Esophagus squamous epithelium (tissue), 4 donors: ENCODE results near the gene SPDYE16.

Experiments
- POLR2A ChIP-seq, 4 donors: fragments of 450-650 bp; IDR thresholded peaks; one replicate each; pipeline ENCODE4 v1.6.1; 2017; ENCODE audit warnings: antibody characterized with exemption in 4 of 4, mild to moderate bottlenecking in 4 of 4, moderate library complexity in 3 of 4
- TF ChIP-seq, protein P1 (sequence below), 6 experiments: fragments of 450-650 bp in 4 of 6; fragments of 200-600 bp in 2 of 6; sonication (generic) in 2 of 6; IDR thresholded peaks; one replicate each; pipeline ENCODE4 v1.5.1; 2016 to 2019; ENCODE audit warnings: antibody characterized with exemption in 6 of 6, mild to moderate bottlenecking in 4 of 6, moderate library complexity in 4 of 6

- TF ChIP-seq, protein P1, sequence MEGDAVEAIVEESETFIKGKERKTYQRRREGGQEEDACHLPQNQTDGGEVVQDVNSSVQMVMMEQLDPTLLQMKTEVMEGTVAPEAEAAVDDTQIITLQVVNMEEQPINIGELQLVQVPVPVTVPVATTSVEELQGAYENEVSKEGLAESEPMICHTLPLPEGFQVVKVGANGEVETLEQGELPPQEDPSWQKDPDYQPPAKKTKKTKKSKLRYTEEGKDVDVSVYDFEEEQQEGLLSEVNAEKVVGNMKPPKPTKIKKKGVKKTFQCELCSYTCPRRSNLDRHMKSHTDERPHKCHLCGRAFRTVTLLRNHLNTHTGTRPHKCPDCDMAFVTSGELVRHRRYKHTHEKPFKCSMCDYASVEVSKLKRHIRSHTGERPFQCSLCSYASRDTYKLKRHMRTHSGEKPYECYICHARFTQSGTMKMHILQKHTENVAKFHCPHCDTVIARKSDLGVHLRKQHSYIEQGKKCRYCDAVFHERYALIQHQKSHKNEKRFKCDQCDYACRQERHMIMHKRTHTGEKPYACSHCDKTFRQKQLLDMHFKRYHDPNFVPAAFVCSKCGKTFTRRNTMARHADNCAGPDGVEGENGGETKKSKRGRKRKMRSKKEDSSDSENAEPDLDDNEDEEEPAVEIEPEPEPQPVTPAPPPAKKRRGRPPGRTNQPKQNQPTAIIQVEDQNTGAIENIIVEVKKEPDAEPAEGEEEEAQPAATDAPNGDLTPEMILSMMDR (IDR thresholded peaks at IDR 0.05) = no peak
- no peak for TF ChIP-seq POLR2A (IDR thresholded peaks at IDR 0.05)
Measured at GRCh38 chr7:76513817-76514799, 29.0 kb downstream of the SPDYE16 start.
